IPS-NIHi7 (cell line): ENCODE results near the gene GPATCH1.
A peak's percentile ranks its signal among the peaks of the same experiment; 100 is the strongest.
"Not testable (repeated sequence)": the region's sequence is repeated elsewhere in the genome, so short reads cannot be mapped to it uniquely, and the experiment has no call there.

Experiments
- DNase-seq: peaks from one replicate; pipeline ENCODE4 v3.0.0; 2012; ENCODE audit warnings: mixed read lengths; ENCODE audit errors: extremely low spot score

GPATCH1 gene

GRCh38 chr19:33111587-33111986 is 30.6 kb downstream of the GPATCH1 start:
- no peak for DNase-seq

- no peak for DNase-seq
Observed at GRCh38 chr19:33114312-33114711, 33.3 kb downstream of the GPATCH1 start.

- no peak for DNase-seq
Observed at GRCh38 chr19:33117501-33117900, 36.5 kb downstream of the GPATCH1 start.

GRCh38 chr19:33118643-33119042 is 37.7 kb downstream of the GPATCH1 start:
- no peak for DNase-seq

GRCh38 chr19:33124207-33125098 is 43.5 kb downstream of the GPATCH1 start:
- no peak for DNase-seq

GRCh38 chr19:33125929-33126388 is 45.0 kb downstream of the GPATCH1 start:
- DNase-seq = peak; percentile 81

GRCh38 chr19:33126712-33127111 is 45.7 kb downstream of the GPATCH1 start:
- not testable (repeated sequence) for DNase-seq

GRCh38 chr19:33129901-33130300 is 48.9 kb downstream of the GPATCH1 start:
- DNase-seq = no peak

GRCh38 chr19:33130433-33130832 is 49.5 kb downstream of the GPATCH1 start:
- no peak for DNase-seq

GRCh38 chr19:33132021-33132420 is 51.0 kb downstream of the GPATCH1 start, which contains the start of gene WDR88:
TSS of gene WDR88 (plus strand) at chr19:33132114. CDS start at chr19:33132170, 56 bp downstream.
- no peak for DNase-seq

GRCh38 chr19:33132425-33132824 is 51.4 kb downstream of the GPATCH1 start:
- DNase-seq = peak; percentile 77

- DNase-seq = no peak
Observed at GRCh38 chr19:33133438-33134031, 52.6 kb downstream of the GPATCH1 start.

GRCh38 chr19:33134571-33135041 is 53.6 kb downstream of the GPATCH1 start:
- peak; percentile 65 for DNase-seq

- no peak for DNase-seq
Observed at GRCh38 chr19:33139165-33139564, 58.2 kb downstream of the GPATCH1 start.

GRCh38 chr19:33143897-33144405 is 63.0 kb downstream of the GPATCH1 start:
- peak; percentile 93 for DNase-seq

- DNase-seq = no peak
Observed at GRCh38 chr19:33146209-33146608, 65.2 kb downstream of the GPATCH1 start.

GRCh38 chr19:33147538-33147937 is 66.6 kb downstream of the GPATCH1 start:
- peak; percentile 59 for DNase-seq

GRCh38 chr19:33150852-33151518 is 70.0 kb downstream of the GPATCH1 start:
- DNase-seq = no peak

- no peak for DNase-seq
Observed at GRCh38 chr19:33152176-33152575, 71.2 kb downstream of the GPATCH1 start.

- not testable (repeated sequence) for DNase-seq
Observed at GRCh38 chr19:33152625-33153024, 71.6 kb downstream of the GPATCH1 start.

- not testable (repeated sequence) for DNase-seq
Observed at GRCh38 chr19:33154313-33154712, 73.3 kb downstream of the GPATCH1 start.

GRCh38 chr19:33156334-33156733 is 75.4 kb downstream of the GPATCH1 start:
- no peak for DNase-seq
